HG03520 (cell line): ENCODE measurements around the gene SRRM1.
"Not testable (repeated sequence)": the region's sequence is repeated elsewhere in the genome, so short reads cannot be mapped to it uniquely, and the experiment has no call there.

Source experiments
- ATAC-seq: cut with Tn5 transposase; IDR thresholded peaks from one replicate; pipeline ENCODE4 v1.9.1; 2021; ENCODE audit warnings: mild to moderate bottlenecking, moderate library complexity; ENCODE audit not compliant: unreplicated experiment

Gene SRRM1

GRCh38 chr1:24643363-24644099, 429 bp downstream of the SRRM1 start:
- peak; percentile 2 for ATAC-seq

GRCh38 chr1:24644100-24644384, 940 bp downstream of the SRRM1 start:
- no peak for ATAC-seq

GRCh38 chr1:24648919-24649318, 5.8 kb downstream of the SRRM1 start:
- no peak for ATAC-seq

GRCh38 chr1:24652382-24652781, 9.3 kb downstream of the SRRM1 start:
- ATAC-seq = no peak

- no peak for ATAC-seq
Measured at GRCh38 chr1:24654010-24654409, 10.9 kb downstream of the SRRM1 start.

- ATAC-seq = no peak
Measured at GRCh38 chr1:24656046-24656445, 12.9 kb downstream of the SRRM1 start.

- no peak for ATAC-seq
Measured at GRCh38 chr1:24657781-24658180, 14.7 kb downstream of the SRRM1 start.

GRCh38 chr1:24659166-24659904, 16.2 kb downstream of the SRRM1 start:
- ATAC-seq = no peak

- ATAC-seq = no peak
Measured at GRCh38 chr1:24659993-24660665, 17.0 kb downstream of the SRRM1 start.

GRCh38 chr1:24664507-24665033, 21.5 kb downstream of the SRRM1 start:
- ATAC-seq = no peak

- ATAC-seq = no peak
Measured at GRCh38 chr1:24666794-24667193, 23.7 kb downstream of the SRRM1 start.

GRCh38 chr1:24671372-24671771, 28.3 kb downstream of the SRRM1 start:
- not testable (repeated sequence) for ATAC-seq

- ATAC-seq = not testable (repeated sequence)
Measured at GRCh38 chr1:24672686-24673085, 29.6 kb downstream of the SRRM1 start.

GRCh38 chr1:24673341-24673740, 30.2 kb downstream of the SRRM1 start:
- no peak for ATAC-seq

GRCh38 chr1:24678421-24678820, 35.3 kb downstream of the SRRM1 start:
- not testable (repeated sequence) for ATAC-seq

GRCh38 chr1:24679725-24680124, 36.6 kb downstream of the SRRM1 start:
- no peak for ATAC-seq

GRCh38 chr1:24683713-24684162, 40.6 kb downstream of the SRRM1 start:
- no peak for ATAC-seq

GRCh38 chr1:24688033-24688432, 44.9 kb downstream of the SRRM1 start:
- no peak for ATAC-seq

- ATAC-seq = no peak
Measured at GRCh38 chr1:24688621-24689195, 45.6 kb downstream of the SRRM1 start.

GRCh38 chr1:24691051-24691450, 47.9 kb downstream of the SRRM1 start:
- ATAC-seq = no peak

- no peak for ATAC-seq
Measured at GRCh38 chr1:24692351-24692980, 49.4 kb downstream of the SRRM1 start.
